ENCODE data around the gene DRGX. TPM values are rescaled to one million over a fixed set of nuclear protein-coding genes. Genes with fewer than 3 reads are reported as not detected.

DRGX gene
- total RNA-seq, 1 donor from 2014 or later: not detected

- H3K36me3 Mint-ChIP-seq (ENCODE audit: low read depth, unreplicated experiment): no peaks in the 10 kb centered on the region
- no peak for TF ChIP-seq CTCF (IDR thresholded peaks at IDR 0.05; ENCODE audit: unreplicated experiment)
- peaks cover 15% of the 10 kb centered on the region for H3K4me1 Mint-ChIP-seq (ENCODE audit: unreplicated experiment)
- H3K27ac Mint-ChIP-seq (ENCODE audit: unreplicated experiment): no peak overlapping the region
- no peak overlapping the region for H3K4me3 Mint-ChIP-seq (ENCODE audit: unreplicated experiment)
- peaks cover 3% of the 10 kb centered on the region for H3K27me3 Mint-ChIP-seq (ENCODE audit: unreplicated experiment)
- no peaks in the 10 kb centered on the region for H3K9me3 Mint-ChIP-seq (ENCODE audit: unreplicated experiment)
- no peak for DNase-seq (ENCODE audit: low spot score)
Observed at GRCh38 chr10:49322371-49323170, 73.3 kb downstream of the DRGX start.

GRCh38 chr10:49321021-49321420 is 74.9 kb downstream of the DRGX start:
- H3K27me3 Mint-ChIP-seq (ENCODE audit: unreplicated experiment): peaks cover 3% of the 10 kb centered on the region

GRCh38 chr10:49320191-49320590 is 75.7 kb downstream of the DRGX start:
- Mint-ChIP-seq H3K4me3 (ENCODE audit: unreplicated experiment) (no peak overlapping the region), H3K9me3 (ENCODE audit: unreplicated experiment) (no peaks in the 10 kb centered on the region), H3K27me3 (ENCODE audit: unreplicated experiment) (peaks cover 3% of the 10 kb centered on the region), H3K36me3 (ENCODE audit: low read depth, unreplicated experiment) (no peaks in the 10 kb centered on the region), H3K4me1 (ENCODE audit: unreplicated experiment) (peaks cover 14% of the 10 kb centered on the region), H3K27ac (ENCODE audit: unreplicated experiment) (no peak overlapping the region)
- TF ChIP-seq CTCF (IDR thresholded peaks at IDR 0.05; ENCODE audit: unreplicated experiment): no peak
- no peak for DNase-seq (ENCODE audit: low spot score)

More at GRCh38 chr10:49321021-49321420, 74.9 kb downstream of the DRGX start:
- H3K4me1 Mint-ChIP-seq (ENCODE audit: unreplicated experiment): peaks cover 14% of the 10 kb centered on the region
- no peaks in the 10 kb centered on the region for H3K36me3 Mint-ChIP-seq (ENCODE audit: low read depth, unreplicated experiment)
- no peak overlapping the region for H3K27ac Mint-ChIP-seq (ENCODE audit: unreplicated experiment)
- no peak for TF ChIP-seq CTCF (IDR thresholded peaks at IDR 0.05; ENCODE audit: unreplicated experiment)
- DNase-seq (ENCODE audit: low spot score): no peak
- H3K9me3 Mint-ChIP-seq (ENCODE audit: unreplicated experiment): no peaks in the 10 kb centered on the region
- H3K4me3 Mint-ChIP-seq (ENCODE audit: unreplicated experiment): no peak overlapping the region

- no peak for DNase-seq (ENCODE audit: low spot score)
- H3K9me3 Mint-ChIP-seq (ENCODE audit: unreplicated experiment): no peaks in the 10 kb centered on the region
- TF ChIP-seq CTCF (IDR thresholded peaks at IDR 0.05; ENCODE audit: unreplicated experiment): no peak
- H3K27me3 Mint-ChIP-seq (ENCODE audit: unreplicated experiment): peaks cover 3% of the 10 kb centered on the region
- no peaks in the 10 kb centered on the region for H3K36me3 Mint-ChIP-seq (ENCODE audit: low read depth, unreplicated experiment)
- H3K4me1 Mint-ChIP-seq (ENCODE audit: unreplicated experiment): peaks cover 10% of the 10 kb centered on the region
- no peak overlapping the region for H3K4me3 Mint-ChIP-seq (ENCODE audit: unreplicated experiment)
- H3K27ac Mint-ChIP-seq (ENCODE audit: unreplicated experiment): no peak overlapping the region
Observed at GRCh38 chr10:49319206-49319605, 76.7 kb downstream of the DRGX start.

GRCh38 chr10:49318755-49319154 is 77.1 kb downstream of the DRGX start:
- H3K27ac Mint-ChIP-seq (ENCODE audit: unreplicated experiment): no peak overlapping the region
- TF ChIP-seq CTCF (IDR thresholded peaks at IDR 0.05; ENCODE audit: unreplicated experiment): no peak
- peaks cover 12% of the 10 kb centered on the region for H3K4me1 Mint-ChIP-seq (ENCODE audit: unreplicated experiment)
- no peaks in the 10 kb centered on the region for H3K36me3 Mint-ChIP-seq (ENCODE audit: low read depth, unreplicated experiment)
- no peak for DNase-seq (ENCODE audit: low spot score)
- no peak overlapping the region for H3K4me3 Mint-ChIP-seq (ENCODE audit: unreplicated experiment)
- no peaks in the 10 kb centered on the region for H3K9me3 Mint-ChIP-seq (ENCODE audit: unreplicated experiment)
- peaks cover 3% of the 10 kb centered on the region for H3K27me3 Mint-ChIP-seq (ENCODE audit: unreplicated experiment)

All from endothelial cell (in vitro differentiated cells).